ENCODE results near the gene CD44. TPM values are rescaled to one million over a fixed set of nuclear protein-coding genes. Genes with fewer than 3 reads are reported as not detected.

CD44 gene
- total and polyA plus RNA-seq, 11 donors = 3.9 to 210 (median 26.2) TPM

DNA sequence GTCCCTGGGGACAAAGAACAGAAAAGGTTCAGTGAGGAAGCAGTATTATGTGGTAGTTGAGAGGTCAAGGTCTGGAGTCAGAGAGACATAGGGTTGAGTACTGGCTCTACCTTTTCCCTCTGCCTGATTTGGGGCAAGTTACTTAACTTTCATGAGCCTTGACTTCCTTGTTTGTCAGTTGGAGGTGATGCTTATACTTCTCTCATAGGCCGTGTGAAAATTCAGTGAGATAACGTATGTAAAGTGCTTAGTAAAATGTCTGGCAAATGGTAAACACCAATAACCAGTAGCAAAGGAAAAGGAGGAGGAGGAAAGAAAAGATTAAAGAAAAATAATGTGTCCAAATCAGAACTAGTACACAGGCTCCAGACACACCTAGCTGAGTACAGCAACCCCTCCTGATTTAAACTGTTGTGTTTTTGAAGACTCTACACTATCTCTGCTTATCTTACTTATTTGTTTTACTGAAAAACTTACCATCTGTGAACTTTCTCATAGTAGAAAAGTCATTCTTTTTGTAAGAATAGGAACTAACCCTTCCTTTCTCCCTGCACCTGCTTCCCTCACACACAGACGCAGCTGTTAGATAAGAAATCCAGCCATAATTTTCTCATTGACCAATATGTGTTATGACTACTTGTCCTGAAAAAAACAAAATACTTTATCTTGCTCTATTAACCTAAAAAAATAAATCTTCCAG lies 126.9 kb downstream of the CD44 start:
- Histone ChIP-seq H3K27me3 (no peaks in the 10 kb centered on the region), H3K9me3 (no peaks in the 10 kb centered on the region), H3K4me3 (no peak overlapping the region), H3K4me1 (peaks cover 0 to 5% (median 0%) of the 10 kb centered on the region in 12 donors), H3K27ac (no peak overlapping the region), H3K36me3 (no peaks in the 10 kb centered on the region)
- ATAC-seq (no peak), DNase-seq (no peak)
- intact Hi-C loops (cut with DNase I) = no loop called here
- TF ChIP-seq POLR2A (IDR thresholded peaks at IDR 0.05) = no peak
- TF ChIP-seq, protein P1, sequence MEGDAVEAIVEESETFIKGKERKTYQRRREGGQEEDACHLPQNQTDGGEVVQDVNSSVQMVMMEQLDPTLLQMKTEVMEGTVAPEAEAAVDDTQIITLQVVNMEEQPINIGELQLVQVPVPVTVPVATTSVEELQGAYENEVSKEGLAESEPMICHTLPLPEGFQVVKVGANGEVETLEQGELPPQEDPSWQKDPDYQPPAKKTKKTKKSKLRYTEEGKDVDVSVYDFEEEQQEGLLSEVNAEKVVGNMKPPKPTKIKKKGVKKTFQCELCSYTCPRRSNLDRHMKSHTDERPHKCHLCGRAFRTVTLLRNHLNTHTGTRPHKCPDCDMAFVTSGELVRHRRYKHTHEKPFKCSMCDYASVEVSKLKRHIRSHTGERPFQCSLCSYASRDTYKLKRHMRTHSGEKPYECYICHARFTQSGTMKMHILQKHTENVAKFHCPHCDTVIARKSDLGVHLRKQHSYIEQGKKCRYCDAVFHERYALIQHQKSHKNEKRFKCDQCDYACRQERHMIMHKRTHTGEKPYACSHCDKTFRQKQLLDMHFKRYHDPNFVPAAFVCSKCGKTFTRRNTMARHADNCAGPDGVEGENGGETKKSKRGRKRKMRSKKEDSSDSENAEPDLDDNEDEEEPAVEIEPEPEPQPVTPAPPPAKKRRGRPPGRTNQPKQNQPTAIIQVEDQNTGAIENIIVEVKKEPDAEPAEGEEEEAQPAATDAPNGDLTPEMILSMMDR (IDR thresholded peaks at IDR 0.05) = no peak
- WGBS, 4 donors = 67 to 88% (median 80%) methylated on average over 3 of the region's 3 CpGs

DNA sequence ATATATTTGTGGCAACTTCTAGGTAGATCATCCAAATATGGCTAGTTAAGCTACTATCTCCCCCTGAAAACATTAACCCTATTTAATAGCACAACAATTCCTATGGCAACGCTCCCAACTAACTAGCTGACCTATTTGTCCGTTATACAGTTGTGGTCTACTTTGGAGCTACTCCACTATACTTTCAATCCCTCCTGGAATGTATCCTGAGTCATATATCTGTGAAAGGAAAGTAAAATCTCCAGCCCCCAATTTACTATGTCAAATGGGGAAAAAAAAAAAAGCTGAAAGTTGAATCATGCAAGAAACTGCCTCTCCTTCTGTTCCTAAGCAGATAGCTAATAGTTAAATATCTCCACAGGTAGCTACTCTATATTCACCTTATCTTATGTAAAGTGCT lies 128.5 kb downstream of the CD44 start:
- no peak for DNase-seq
- 88 to 95% (median 93%) methylated on average over 2 of the region's 2 CpGs for WGBS, 4 donors
- Histone ChIP-seq H3K4me3 (no peak overlapping the region), H3K36me3 (no peaks in the 10 kb centered on the region), H3K27me3 (no peaks in the 10 kb centered on the region), H3K9me3 (no peaks in the 10 kb centered on the region), H3K4me1 (peaks cover 0 to 7% (median 0%) of the 10 kb centered on the region in 12 donors), H3K27ac (no peak overlapping the region)
- ATAC-seq = no peak
- TF ChIP-seq, protein P1 (IDR thresholded peaks at IDR 0.05) = no peak
- no peak for TF ChIP-seq POLR2A (IDR thresholded peaks at IDR 0.05)
- intact Hi-C loops (cut with DNase I) = no loop called here

DNA sequence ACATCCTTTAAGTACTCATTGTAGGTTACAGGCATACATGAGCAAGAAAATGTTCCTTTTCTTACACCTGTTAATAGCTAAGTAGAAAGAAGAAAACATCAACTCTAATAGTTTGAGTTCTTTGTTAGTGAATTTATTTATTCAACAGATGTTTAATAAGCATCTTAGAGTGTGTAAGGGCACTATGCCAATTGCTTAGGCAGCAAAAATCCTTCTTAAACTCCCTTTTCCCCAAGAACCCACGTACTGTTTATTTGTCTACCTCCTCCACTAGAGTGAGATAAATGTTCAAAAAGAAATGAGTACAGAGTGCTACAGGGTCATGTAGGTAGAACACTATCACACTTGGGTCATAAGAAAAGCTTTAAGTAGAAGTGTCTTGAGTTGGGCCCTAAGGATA lies 131.4 kb downstream of the CD44 start:
- Histone ChIP-seq H3K4me3 (no peak overlapping the region), H3K4me1 (peaks cover 0 to 23% (median 4%) of the 10 kb centered on the region in 12 donors), H3K36me3 (no peaks in the 10 kb centered on the region), H3K27me3 (no peaks in the 10 kb centered on the region), H3K9me3 (no peaks in the 10 kb centered on the region), H3K27ac (no peak overlapping the region)
- ATAC-seq (no peak), DNase-seq (no peak)
- WGBS, 4 donors = 51 to 63% (median 59%) methylated on average over 1 of the region's 1 CpG
- TF ChIP-seq POLR2A (IDR thresholded peaks at IDR 0.05) = no peak
- intact Hi-C loops (cut with DNase I) = loop anchor here in 1 of 10 donors (10.0 kb wide), 1 partner anchor 114 kb away; no protein-coding TSS in a partner anchor

DNA sequence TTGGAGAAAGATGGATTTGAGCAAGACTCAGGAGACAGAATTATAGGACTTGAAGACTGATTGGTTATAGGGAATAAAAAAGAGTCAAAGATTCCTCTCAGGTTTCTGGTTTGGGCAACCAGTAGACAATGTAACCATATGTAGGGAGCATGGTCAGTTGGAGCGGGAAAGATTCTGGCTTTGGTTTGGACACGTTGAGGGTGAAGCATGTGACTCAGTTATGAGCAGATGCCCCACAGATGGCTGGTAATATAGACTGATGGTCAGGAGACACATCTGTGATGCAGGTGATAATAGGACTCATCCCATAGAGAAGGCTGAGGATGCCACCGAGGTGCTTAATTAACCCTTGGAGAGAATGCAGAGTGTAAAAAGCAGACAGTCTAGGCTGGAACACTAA lies 132.1 kb downstream of the CD44 start:
- no peak overlapping the region for H3K4me3 ChIP-seq
- 88 to 96% (median 95%) methylated on average over 3 of the region's 3 CpGs for WGBS, 4 donors
- DNase-seq = no peak
- H3K27me3 ChIP-seq = no peaks in the 10 kb centered on the region
- no peak for TF ChIP-seq POLR2A (IDR thresholded peaks at IDR 0.05)
- TF ChIP-seq, protein P1 (IDR thresholded peaks at IDR 0.05) = no peak
- no peaks in the 10 kb centered on the region for H3K9me3 ChIP-seq
- no peak overlapping the region for H3K27ac ChIP-seq
- no peaks in the 10 kb centered on the region for H3K36me3 ChIP-seq
- H3K4me1 ChIP-seq = peaks cover 0 to 28% (median 8%) of the 10 kb centered on the region in 12 donors
- intact Hi-C loops (cut with DNase I) = loop anchor here in 1 of 10 donors (10.0 kb wide), 1 partner anchor 114 kb away; no protein-coding TSS in a partner anchor
- no peak for ATAC-seq

Measured in heart left ventricle (tissue), 16 donors.